Fibroblast of lung (primary cell): ENCODE results near the gene KCNJ4. TPM values are rescaled to one million over a fixed set of nuclear protein-coding genes. Genes with fewer than 3 reads are reported as not detected.

Experiments used
- DNase-seq, 2 donors: peaks; one replicate each; pipeline versions ENCODE4 v3.0.0 to v3.0.0-alpha.2; 2010; ENCODE audit warnings: low read depth in 2 of 2
- H2AFZ ChIP-seq: 2 replicates; pipeline ENCODE4 v1.5.1; 2012; ENCODE audit warnings: low read length, control low read depth, inconsistent platforms
- H3K27ac ChIP-seq: 2 replicates; pipeline ENCODE4 v1.5.1; 2011; ENCODE audit warnings: low read length, control low read depth; ENCODE audit not compliant: insufficient read depth
- H3K27me3 ChIP-seq: 2 replicates; pipeline ENCODE4 v1.5.1; 2011; ENCODE audit warnings: mild to moderate bottlenecking, low read length; ENCODE audit not compliant: control insufficient read depth, insufficient read depth
- H3K36me3 ChIP-seq: 2 replicates; pipeline ENCODE4 v1.5.1; 2011; ENCODE audit warnings: low read length; ENCODE audit not compliant: control insufficient read depth, insufficient read depth
- H3K4me1 ChIP-seq: 2 replicates; pipeline ENCODE4 v1.5.1; 2011; ENCODE audit warnings: low read length; ENCODE audit not compliant: control insufficient read depth, insufficient read depth; ENCODE audit errors: extremely low read depth
- H3K4me2 ChIP-seq: 2 replicates; pipeline ENCODE4 v1.5.1; 2011; ENCODE audit warnings: low read length, control low read depth; ENCODE audit not compliant: insufficient read depth; ENCODE audit errors: extremely low read depth
- H3K4me3 ChIP-seq, 4 experiments: fragments of 200-600 bp in 1 of 4; sonication (generic) in 1 of 4; replicated peaks in 1 of 4; 2 replicates each; pipeline ENCODE4 v1.5.1; 2011 to 2016; ENCODE audit warnings: low read length in 4 of 4, low read depth in 3 of 4, mild to moderate bottlenecking in 3 of 4, control low read depth in 2 of 4, inconsistent platforms in 1 of 4, mixed read lengths in 1 of 4; ENCODE audit not compliant: insufficient read depth in 1 of 4; ENCODE audit errors: control extremely low read depth in 1 of 4
- H3K79me2 ChIP-seq: 2 replicates; pipeline ENCODE4 v1.5.1; 2012; ENCODE audit warnings: mild to moderate bottlenecking, low read length, inconsistent platforms; ENCODE audit not compliant: control insufficient read depth, insufficient read depth
- H3K9ac ChIP-seq: 2 replicates; pipeline ENCODE4 v1.5.1; 2011; ENCODE audit warnings: mild to moderate bottlenecking, low read length, control low read depth; ENCODE audit not compliant: insufficient read depth
- H3K9me3 ChIP-seq: 2 replicates; pipeline ENCODE4 v1.5.1; 2012; ENCODE audit warnings: low read depth, low read length; ENCODE audit not compliant: control insufficient read depth, insufficient read depth
- H4K20me1 ChIP-seq: 2 replicates; pipeline ENCODE4 v1.5.1; 2011; ENCODE audit warnings: low read length; ENCODE audit not compliant: control insufficient read depth, insufficient read depth; ENCODE audit errors: extremely low read depth
- EZH2 ChIP-seq: IDR thresholded peaks from 2 replicates; pipeline ENCODE4 v1.5.1; 2012; ENCODE audit warnings: low read length, control low read depth, mild to moderate bottlenecking; ENCODE audit errors: missing control alignments
- polyA plus RNA-seq, 2 donors: library from polyadenylated mRNA; depleted of rRNA in 1 of 2; stranded (reverse) in 1 of 2; unstranded in 1 of 2; fragments of >200 nt; gene quantifications; 2 replicates each; pipeline ENCODE4 v1.2.1, GENCODE V29; 2011 to 2012; ENCODE audit warnings: missing spikeins in 1 of 2
- total RNA-seq: library from RNA; depleted of rRNA; stranded (reverse); fragments of >200 nt; gene quantifications from 2 replicates; pipeline ENCODE4 v1.2.1, GENCODE V29; 2014
- TF ChIP-seq, protein P1 (sequence below), 2 donors: IDR thresholded peaks in 1 of 2; conservative IDR thresholded peaks in 1 of 2; 1 replicate in 1 of 2; 2 replicates in 1 of 2; pipeline ENCODE4 v1.5.1; 2011 to 2012; ENCODE audit warnings: low read length in 2 of 2, control low read depth in 1 of 2, inconsistent platforms in 1 of 2, low read depth in 1 of 2, mild to moderate bottlenecking in 1 of 2

KCNJ4 gene
- total and polyA plus RNA-seq, 2 donors (not counting 1 experiment from before 2014, with no cell fraction given), result not detected

GRCh38 chr22:38453066-38453672, 1.8 kb downstream of the KCNJ4 start:
- no peak for DNase-seq
- no peaks in the 10 kb centered on the region for H3K79me2 ChIP-seq
- H3K9ac ChIP-seq, result no peak overlapping the region
- H3K9me3 ChIP-seq, result no peaks in the 10 kb centered on the region
- no peaks in the 10 kb centered on the region for H3K4me1 ChIP-seq
- TF ChIP-seq, protein P1, sequence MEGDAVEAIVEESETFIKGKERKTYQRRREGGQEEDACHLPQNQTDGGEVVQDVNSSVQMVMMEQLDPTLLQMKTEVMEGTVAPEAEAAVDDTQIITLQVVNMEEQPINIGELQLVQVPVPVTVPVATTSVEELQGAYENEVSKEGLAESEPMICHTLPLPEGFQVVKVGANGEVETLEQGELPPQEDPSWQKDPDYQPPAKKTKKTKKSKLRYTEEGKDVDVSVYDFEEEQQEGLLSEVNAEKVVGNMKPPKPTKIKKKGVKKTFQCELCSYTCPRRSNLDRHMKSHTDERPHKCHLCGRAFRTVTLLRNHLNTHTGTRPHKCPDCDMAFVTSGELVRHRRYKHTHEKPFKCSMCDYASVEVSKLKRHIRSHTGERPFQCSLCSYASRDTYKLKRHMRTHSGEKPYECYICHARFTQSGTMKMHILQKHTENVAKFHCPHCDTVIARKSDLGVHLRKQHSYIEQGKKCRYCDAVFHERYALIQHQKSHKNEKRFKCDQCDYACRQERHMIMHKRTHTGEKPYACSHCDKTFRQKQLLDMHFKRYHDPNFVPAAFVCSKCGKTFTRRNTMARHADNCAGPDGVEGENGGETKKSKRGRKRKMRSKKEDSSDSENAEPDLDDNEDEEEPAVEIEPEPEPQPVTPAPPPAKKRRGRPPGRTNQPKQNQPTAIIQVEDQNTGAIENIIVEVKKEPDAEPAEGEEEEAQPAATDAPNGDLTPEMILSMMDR (conservative IDR thresholded peaks at IDR 0.05 in 1 of 2, IDR thresholded peaks at IDR 0.05 in 1 of 2; ENCODE audit: low read depth in 1 of 2, low read length in 2 of 2), result no peak
- no peak for TF ChIP-seq EZH2
- H2AFZ ChIP-seq, result no peak overlapping the region
- no peak overlapping the region for H3K27ac ChIP-seq
- no peak overlapping the region for H3K4me3 ChIP-seq
- no peaks in the 10 kb centered on the region for H3K36me3 ChIP-seq
- H4K20me1 ChIP-seq, result no peaks in the 10 kb centered on the region
- H3K27me3 ChIP-seq, result peaks cover 49% of the 10 kb centered on the region
- H3K4me2 ChIP-seq, result no peak overlapping the region

DNA sequence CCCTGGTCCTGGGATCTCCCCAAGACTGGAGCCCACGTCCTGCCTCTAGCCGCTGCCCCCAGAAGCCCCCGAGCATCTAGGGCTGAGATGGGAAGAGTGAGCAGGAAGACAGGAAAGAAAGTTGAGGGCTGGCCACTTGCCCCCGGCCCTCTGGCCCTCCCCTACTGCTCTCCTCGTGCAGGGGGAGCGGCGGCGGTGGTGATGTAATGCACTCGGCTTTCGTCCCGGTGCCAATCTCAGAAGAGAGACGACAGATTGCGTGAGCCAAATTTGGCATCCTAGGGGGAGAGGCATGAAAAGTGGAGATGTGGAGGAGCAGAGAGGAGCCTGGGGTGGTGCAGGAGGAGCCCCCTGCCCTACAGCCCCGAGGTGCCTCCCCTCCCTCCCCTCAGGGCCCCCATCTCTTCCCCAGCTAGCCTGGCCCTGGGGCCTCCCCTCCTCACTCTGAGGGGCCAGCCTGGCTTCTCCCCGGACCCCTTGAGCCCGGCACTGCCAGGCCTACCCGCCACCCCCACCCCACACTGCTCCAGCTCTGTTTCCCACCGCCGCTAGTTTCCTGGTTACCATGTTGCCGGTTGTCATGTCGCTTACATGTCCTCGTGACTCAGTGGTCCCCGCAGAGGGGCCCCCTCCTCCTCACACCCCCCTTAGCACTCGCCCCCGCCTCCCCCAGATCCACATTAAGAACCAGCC, 2.5 kb downstream of the KCNJ4 start:
- Histone ChIP-seq H3K27me3 (peaks cover 48% of the 10 kb centered on the region), H3K9ac (no peak overlapping the region), H4K20me1 (no peaks in the 10 kb centered on the region), H2AFZ (no peak overlapping the region), H3K4me1 (no peaks in the 10 kb centered on the region), H3K4me3 (no peak overlapping the region), H3K79me2 (no peaks in the 10 kb centered on the region), H3K4me2 (no peak overlapping the region), H3K27ac (no peak overlapping the region), H3K9me3 (no peaks in the 10 kb centered on the region), H3K36me3 (no peaks in the 10 kb centered on the region)
- peak; percentile 35 to 50 for DNase-seq
- TF ChIP-seq EZH2, result no peak
- TF ChIP-seq, protein P1 (conservative IDR thresholded peaks at IDR 0.05 in 1 of 2, IDR thresholded peaks at IDR 0.05 in 1 of 2; ENCODE audit: low read depth in 1 of 2, low read length in 2 of 2), result no peak

GRCh38 chr22:38451864-38452263, 3.1 kb downstream of the KCNJ4 start:
- Histone ChIP-seq H3K9me3 (no peaks in the 10 kb centered on the region), H4K20me1 (no peaks in the 10 kb centered on the region), H3K4me2 (no peak overlapping the region), H3K9ac (no peak overlapping the region), H2AFZ (no peak overlapping the region), H3K79me2 (no peaks in the 10 kb centered on the region), H3K27ac (no peak overlapping the region), H3K4me3 (no peak overlapping the region), H3K27me3 (peaks cover 41% of the 10 kb centered on the region), H3K36me3 (no peaks in the 10 kb centered on the region), H3K4me1 (no peaks in the 10 kb centered on the region)
- DNase-seq, result no peak
- TF ChIP-seq, protein P1 (conservative IDR thresholded peaks at IDR 0.05 in 1 of 2, IDR thresholded peaks at IDR 0.05 in 1 of 2; ENCODE audit: low read depth in 1 of 2, low read length in 2 of 2), result no peak
- TF ChIP-seq EZH2, result no peak
